IMR-90 (cell line): Measurements from ENCODE around the gene TMEM59. TPM values are rescaled to one million over a fixed set of nuclear protein-coding genes. Genes with fewer than 3 reads are reported as not detected.
A peak's percentile ranks its signal among the peaks of the same experiment; 100 is the strongest.

Source experiments
- ATAC-seq: fragments of 200-7000 bp; cut with Tn5 transposase; 2 replicates; pipeline ENCODE4 v1.9.1; 2020; ENCODE audit warnings: low read depth, mild to moderate bottlenecking, moderate library complexity
- BruUV-seq: library from RNA; stranded (reverse); fragments of 400-500 nt; replicated peaks from 2 replicates; lab custom pipeline; 2021; lab: Mats Ljungman, UMichigan
- CTCF ChIA-PET: fragments of 300-600 bp; formaldehyde crosslinking; extraction: SDS; loops from one replicate; lab custom pipeline; 2021; ENCODE audit warnings: antibody characterized with exemption; lab: Yijun Ruan, JAX
- POLR2A ChIA-PET: fragments of 300-600 bp; sonication (Branson Sonifier 250); formaldehyde crosslinking; loops from one replicate; lab custom pipeline; 2022; ENCODE audit warnings: antibody characterized with exemption; ENCODE audit not compliant: unreplicated experiment; lab: Charles Lee
- DNase-seq: peaks from one replicate; pipeline ENCODE4 v3.0.0; 2013
- H2AFZ ChIP-seq: replicated peaks from 2 replicates; pipeline ENCODE3; 2013; ENCODE audit warnings: low read length, mild to moderate bottlenecking; ENCODE audit not compliant: poor library complexity
- H2AK5ac ChIP-seq: 2 replicates; pipeline ENCODE4 v1.6.1; 2013; ENCODE audit warnings: low read depth, low read length, inconsistent platforms
- H2AK9ac ChIP-seq: replicated peaks from 2 replicates; pipeline ENCODE3; 2013; ENCODE audit warnings: mild to moderate bottlenecking, low read depth, low read length, moderate library complexity; ENCODE audit not compliant: poor library complexity
- H2BK120ac ChIP-seq: 2 replicates; pipeline ENCODE4 v1.6.1; 2013; ENCODE audit warnings: low read depth, low read length, inconsistent platforms
- H2BK15ac ChIP-seq: 3 replicates; pipeline ENCODE4 v1.6.1; 2013; ENCODE audit warnings: low read depth, low read length, inconsistent platforms
- H2BK20ac ChIP-seq: 2 replicates; pipeline ENCODE4 v1.6.1; 2013; ENCODE audit warnings: low read depth, mild to moderate bottlenecking, inconsistent platforms, low read length, moderate library complexity
- H2BK5ac ChIP-seq: 2 replicates; pipeline ENCODE4 v1.6.1; 2013; ENCODE audit warnings: mild to moderate bottlenecking, low read depth, low read length, inconsistent platforms; ENCODE audit not compliant: poor library complexity, severe bottlenecking
- H3K14ac ChIP-seq: replicated peaks from 2 replicates; pipeline ENCODE4 v1.6.1; 2013; ENCODE audit warnings: low read depth, low read length, inconsistent platforms
- H3K18ac ChIP-seq: 2 replicates; pipeline ENCODE4 v1.6.1; 2013; ENCODE audit warnings: low read depth, low read length, control low read depth
- H3K23ac ChIP-seq: 2 replicates; pipeline ENCODE4 v1.6.1; 2013; ENCODE audit warnings: low read depth, low read length, inconsistent platforms
- H3K27ac ChIP-seq: 2 replicates; pipeline ENCODE4 v1.5.1; 2013; ENCODE audit warnings: mild to moderate bottlenecking, control low read depth, low read length; ENCODE audit not compliant: insufficient read depth
- H3K27me3 ChIP-seq: 2 replicates; pipeline ENCODE4 v1.6.1; 2013; ENCODE audit warnings: low read length; ENCODE audit not compliant: control insufficient read depth, insufficient read depth
- H3K36me3 ChIP-seq: 2 replicates; pipeline ENCODE4 v1.6.1; 2013; ENCODE audit warnings: low read length, mixed read lengths; ENCODE audit not compliant: control insufficient read depth, insufficient read depth
- H3K4ac ChIP-seq: 2 replicates; pipeline ENCODE4 v1.6.1; 2013; ENCODE audit warnings: low read depth, low read length, inconsistent platforms
- H3K4me1 ChIP-seq: 2 replicates; pipeline ENCODE4 v1.6.1; 2013; ENCODE audit warnings: low read length, mixed read lengths; ENCODE audit not compliant: control insufficient read depth, insufficient read depth
- H3K4me2 ChIP-seq: 2 replicates; pipeline ENCODE4 v1.6.1; 2013; ENCODE audit warnings: low read depth, mild to moderate bottlenecking, control low read depth, low read length, moderate library complexity
- H3K4me3 ChIP-seq: 2 replicates; pipeline ENCODE4 v1.5.1; 2013; ENCODE audit warnings: low read depth, mild to moderate bottlenecking, control low read depth, low read length, moderate library complexity; ENCODE audit not compliant: insufficient read depth
- H3K56ac ChIP-seq: 2 replicates; pipeline ENCODE4 v1.6.1; 2013; ENCODE audit warnings: low read length, inconsistent platforms; ENCODE audit not compliant: insufficient read depth; ENCODE audit errors: extremely low read depth
- H3K79me1 ChIP-seq, 2 experiments: 2 replicates each; pipeline ENCODE4 v1.6.1; 2013; ENCODE audit warnings: low read length in 2 of 2, inconsistent platforms in 1 of 2, low read depth in 1 of 2
- H3K9ac ChIP-seq: 2 replicates; pipeline ENCODE4 v1.6.1; 2013; ENCODE audit warnings: low read depth, low read length, control low read depth
- H3K9me1 ChIP-seq: 2 replicates; pipeline ENCODE4 v1.6.1; 2013; ENCODE audit warnings: low read length, inconsistent platforms; ENCODE audit not compliant: insufficient read depth
- H3K9me3 ChIP-seq: 2 replicates; pipeline ENCODE4 v1.6.1; 2013; ENCODE audit warnings: low read length; ENCODE audit not compliant: control insufficient read depth, insufficient read depth
- H4K20me1 ChIP-seq: 2 replicates; pipeline ENCODE4 v1.6.1; 2013; ENCODE audit warnings: low read length, inconsistent platforms; ENCODE audit not compliant: insufficient read depth
- H4K5ac ChIP-seq: 2 replicates; pipeline ENCODE4 v1.6.1; 2013; ENCODE audit warnings: mild to moderate bottlenecking, low read depth, low read length, control low read depth
- H4K8ac ChIP-seq, 2 experiments: 2 replicates each; pipeline ENCODE4 v1.6.1; 2013; ENCODE audit warnings: low read depth in 2 of 2, low read length in 2 of 2, control low read depth in 1 of 2, inconsistent platforms in 1 of 2
- H4K91ac ChIP-seq: 2 replicates; pipeline ENCODE4 v1.6.1; 2013; ENCODE audit warnings: low read depth, low read length, inconsistent platforms; ENCODE audit not compliant: insufficient read depth
- CEBPB ChIP-seq: IDR thresholded peaks from 2 replicates; pipeline ENCODE4 v1.6.1; 2012; ENCODE audit warnings: low read depth, low read length, improper control_type of control experiment
- CHD1 ChIP-seq: IDR thresholded peaks from 2 replicates; pipeline ENCODE4 v1.6.1; 2012; ENCODE audit warnings: low read depth, low read length, improper control_type of control experiment
- CTCF ChIP-seq: conservative IDR thresholded peaks from 2 replicates; pipeline ENCODE4 v1.5.1; 2012; ENCODE audit warnings: mild to moderate bottlenecking, low read depth, low read length, improper control_type of control experiment
- ELK1 ChIP-seq: fragments of 150-350 bp; IDR thresholded peaks from 2 replicates; pipeline ENCODE4 v1.6.1; 2016; ENCODE audit warnings: low read depth, mild to moderate bottlenecking, low read length, moderate library complexity, borderline replicate concordance
- FOS ChIP-seq: fragments of 150-350 bp; IDR thresholded peaks from 2 replicates; pipeline ENCODE4 v1.6.1; 2016; ENCODE audit warnings: low read depth, low read length
- MAFK ChIP-seq: IDR thresholded peaks from 2 replicates; pipeline ENCODE4 v1.6.1; 2012; ENCODE audit warnings: low read depth, low read length, improper control_type of control experiment
- MAZ ChIP-seq: IDR thresholded peaks from 2 replicates; pipeline ENCODE4 v1.6.1; 2012; ENCODE audit warnings: low read depth, mild to moderate bottlenecking, low read length, improper control_type of control experiment, moderate library complexity, borderline replicate concordance
- NFE2L2 ChIP-seq: fragments of 150-350 bp; IDR thresholded peaks from 2 replicates; pipeline ENCODE4 v1.6.1; 2016; ENCODE audit warnings: low read depth, mild to moderate bottlenecking, low read length
- POLR2A ChIP-seq: IDR thresholded peaks from 2 replicates; pipeline ENCODE4 v1.6.1; 2012; ENCODE audit warnings: mild to moderate bottlenecking, low read depth, low read length
- RCOR1 ChIP-seq: IDR thresholded peaks from 2 replicates; pipeline ENCODE4 v1.6.1; 2012; ENCODE audit warnings: mild to moderate bottlenecking, low read length, improper control_type of control experiment; ENCODE audit not compliant: insufficient replicate concordance
- RFX5 ChIP-seq: IDR thresholded peaks from 2 replicates; pipeline ENCODE4 v1.8.0; 2012; ENCODE audit warnings: low read depth, mild to moderate bottlenecking, low read length, moderate library complexity
- USF2 ChIP-seq: fragments of 150-350 bp; IDR thresholded peaks from 2 replicates; pipeline ENCODE4 v1.6.1; 2017; ENCODE audit warnings: mild to moderate bottlenecking, antibody characterized with exemption, low read length, low read depth
- WGBS, 2 experiments: methylation state at CpG; one replicate each; pipeline versions ENCODE4 v1.1.5 to v1.1.7; 2013; ENCODE audit warnings: missing lambda C conversion rate in 2 of 2; ENCODE audit not compliant: insufficient read length in 1 of 2; ENCODE audit errors: extremely low coverage in 2 of 2; 5-methylcytosine and 5-hydroxymethylcytosine counted together
- dilution Hi-C: fragments of 300-500 bp; cut with HindIII; formaldehyde crosslinking; loops from one replicate; pipeline ENCODE4 v1.14.3; 2018; ENCODE audit warnings: low sequenced_read_pairs; ENCODE audit not compliant: unreplicated experiment
- in situ Hi-C: fragments of 300-500 bp; cut with MboI; formaldehyde crosslinking; loops from 3 replicates; pipeline ENCODE4 v1.14.3; 2019; ENCODE audit warnings: low sequenced_read_pairs, inconsistent platforms, mixed read lengths
- intact Hi-C: fragments of 100-400 bp; cut with micrococcal nuclease; formaldehyde crosslinking; loops from 2 replicates; pipeline ENCODE4 v1.10.0; 2022
- polyA plus RNA-seq, 3 experiments: library from polyadenylated mRNA; depleted of rRNA; stranded (reverse); fragments of >200 nt; gene quantifications; 2 replicates each; pipeline ENCODE4 v1.2.3, GENCODE V29; 2012; ENCODE audit warnings: low replicate concordance in 1 of 3
- total RNA-seq: library from RNA; depleted of rRNA; stranded (reverse); fragments of >200 nt; gene quantifications from 2 replicates; pipeline ENCODE4 v1.2.3, GENCODE V29; 2012

The TMEM59 gene
- total and polyA plus RNA-seq, 2 of the 4 experiments (the other 2 are of a cell fraction), result 239 to 241 TPM

GRCh38 chr1:54018635-54019034 is 34.4 kb downstream of the TMEM59 start:
- Histone ChIP-seq H3K9ac (no peak overlapping the region), H3K18ac (no peak overlapping the region), H2AFZ (peak overlapping the region; percentile 40), H3K36me3 (no peaks in the 10 kb centered on the region), H4K20me1 (0 out of 2 replicates have a peak, but pooled peaks cover 5% of the 10 kb centered on the region), H2AK5ac (no peak overlapping the region), H2BK15ac (no peak overlapping the region), H4K91ac (no peak overlapping the region), H4K5ac (no peak overlapping the region), H4K8ac (no peak overlapping the region), H3K4me3 (no peak overlapping the region), H3K9me1 (peaks cover 4% of the 10 kb centered on the region; the same call in 1 of the 2 replicates), H3K4me1 (peaks cover 3% of the 10 kb centered on the region; the same call in 1 of the 2 replicates), H3K79me1 (no peaks in the 10 kb centered on the region), H2BK20ac (no peak overlapping the region), H3K4ac (no peak overlapping the region), H2BK120ac (no peak overlapping the region), H3K23ac (no peak overlapping the region), H3K56ac (no peak overlapping the region), H2BK5ac (no peak overlapping the region), H3K14ac (no peak overlapping the region), H3K27me3 (peaks cover 37% of the 10 kb centered on the region), H2AK9ac (no peak overlapping the region), H3K4me2 (no peak overlapping the region), H3K27ac (no peak overlapping the region), H3K9me3 (no peaks in the 10 kb centered on the region)
- dilution Hi-C loops (no loop called here), intact Hi-C loops (no loop called here), in situ Hi-C loops (no loop called here)
- ChIA-PET POLR2A (no interaction called here), CTCF (no interaction called here)
- TF ChIP-seq RCOR1 (no peak), NFE2L2 (no peak), CHD1 (no peak), MAFK (no peak), POLR2A (no peak), CEBPB (no peak), USF2 (no peak), CTCF (no peak), FOS (no peak), MAZ (no peak), ELK1 (no peak), RFX5 (no peak)
- DNase-seq (no peak), ATAC-seq (no peak)
- BruUV-seq, result no TSS peak
- 83% methylated on average over 1 of the region's 5 CpGs; no CpG with 5 or more reads in 1 of the 2 experiments for WGBS, 2 experiments
